Keratinocyte (primary cell): ENCODE results near the gene AOPEP.

Experiments
- CTCF ChIP-seq, 3 experiments: IDR thresholded peaks in 1 of 3; conservative IDR thresholded peaks in 1 of 3; optimal IDR thresholded peaks in 1 of 3; 2 replicates in 2 of 3; 3 replicates in 1 of 3; pipeline versions ENCODE3 to v1.5.1; 2011; ENCODE audit warnings: low read length in 3 of 3, mild to moderate bottlenecking in 3 of 3, moderate library complexity in 2 of 3, control low read depth in 1 of 3, inconsistent platforms in 1 of 3; ENCODE audit not compliant: insufficient read depth in 2 of 3; ENCODE audit errors: extremely low read depth in 1 of 3
- EZH2 ChIP-seq: IDR thresholded peaks from one replicate; pipeline ENCODE4 v1.6.1; 2012; ENCODE audit warnings: inconsistent platforms, mild to moderate bottlenecking, low read length, moderate library complexity

GRCh38 chr9:94896512-94896911, 170.0 kb downstream of the AOPEP start:
- no peak for TF ChIP-seq EZH2
- no peak for TF ChIP-seq CTCF (optimal IDR thresholded peaks at IDR 0.05 in 1 of 3, IDR thresholded peaks at IDR 0.05 in 1 of 3, conservative IDR thresholded peaks at IDR 0.05 in 1 of 3; ENCODE audit: extremely low read depth in 1 of 3, insufficient read depth in 2 of 3, low read length in 3 of 3)
